ENCODE data around the gene BFSP1.

Gene BFSP1

DNA sequence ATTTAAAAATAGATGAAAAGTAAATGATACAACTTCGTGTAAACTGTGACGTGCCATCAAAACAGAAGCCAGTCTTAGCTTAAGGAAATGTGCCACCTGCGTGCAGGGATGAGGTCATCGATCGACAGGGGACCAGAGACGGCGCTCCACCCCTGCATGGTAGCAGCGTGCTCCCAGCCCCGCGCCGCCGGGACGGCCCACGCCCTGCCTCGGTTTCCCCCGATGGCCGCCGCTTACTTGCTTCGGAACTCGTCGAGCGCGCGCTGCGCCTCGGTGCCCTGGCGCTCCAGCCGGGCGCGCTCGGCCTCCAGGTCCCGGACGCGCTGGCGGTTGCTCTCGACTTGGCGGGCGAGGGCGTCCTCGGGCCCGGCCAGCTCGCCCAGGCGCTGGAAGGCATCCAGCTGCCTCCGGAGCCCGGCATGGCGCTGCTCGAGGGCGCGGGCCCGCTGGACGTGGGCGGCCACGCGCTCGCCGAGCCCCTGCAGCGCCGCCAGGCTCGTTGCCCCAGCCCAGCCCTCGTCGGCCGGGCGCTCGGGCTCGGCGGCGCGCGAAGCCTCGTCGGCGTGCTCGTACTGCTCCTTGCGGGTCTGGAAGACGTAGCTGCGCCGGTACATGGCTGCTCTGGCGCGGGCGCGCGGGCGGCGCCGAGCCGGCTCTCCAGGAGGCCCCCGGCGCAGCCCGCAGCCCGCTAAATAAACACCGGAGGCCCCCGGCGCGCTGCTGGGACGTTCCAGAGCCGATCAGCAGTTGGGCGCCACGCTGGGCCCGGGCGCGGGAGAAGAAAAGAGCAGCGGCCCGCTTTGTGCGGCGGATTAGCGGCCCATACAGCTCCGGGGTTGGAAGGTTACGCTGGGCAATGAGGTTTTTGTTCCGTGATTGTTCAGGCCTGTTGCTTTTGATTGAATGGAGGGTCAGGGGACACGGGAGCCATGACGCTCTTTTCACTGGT, at the start of gene BFSP1:
BFSP1 (minus strand) TSS at position 664 of the 949 bp plus-strand sequence; CDS start at position 614, 50 bp downstream.
- DNase-seq (ENCODE audit: low read depth in 4 of 4, low spot score in 1 of 4): peak in 3 of 4 experiments; percentile 11 to 33 (median 28)

DNA sequence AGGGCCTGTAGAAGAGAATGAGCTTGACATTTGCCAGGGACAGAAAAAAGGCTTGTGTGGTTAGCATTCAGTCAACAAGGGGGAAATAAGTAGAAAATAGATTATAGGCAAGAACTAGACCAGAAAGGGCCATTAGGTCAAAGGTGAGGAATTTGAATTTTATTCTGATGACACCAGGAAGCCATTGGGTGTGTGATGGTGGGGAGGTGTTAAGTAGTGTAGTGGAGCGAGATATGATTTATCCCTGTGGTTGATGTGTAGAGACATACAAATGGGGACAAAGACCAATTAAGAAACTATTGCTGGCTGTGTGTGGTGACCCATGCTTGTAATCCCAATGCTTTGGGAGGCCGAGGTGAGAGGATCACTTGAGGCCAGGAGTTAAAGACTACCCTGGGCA, 49.7 kb upstream of the BFSP1 start:
- no peak for DNase-seq (ENCODE audit: low read depth in 4 of 4, low spot score in 1 of 4)

DNA sequence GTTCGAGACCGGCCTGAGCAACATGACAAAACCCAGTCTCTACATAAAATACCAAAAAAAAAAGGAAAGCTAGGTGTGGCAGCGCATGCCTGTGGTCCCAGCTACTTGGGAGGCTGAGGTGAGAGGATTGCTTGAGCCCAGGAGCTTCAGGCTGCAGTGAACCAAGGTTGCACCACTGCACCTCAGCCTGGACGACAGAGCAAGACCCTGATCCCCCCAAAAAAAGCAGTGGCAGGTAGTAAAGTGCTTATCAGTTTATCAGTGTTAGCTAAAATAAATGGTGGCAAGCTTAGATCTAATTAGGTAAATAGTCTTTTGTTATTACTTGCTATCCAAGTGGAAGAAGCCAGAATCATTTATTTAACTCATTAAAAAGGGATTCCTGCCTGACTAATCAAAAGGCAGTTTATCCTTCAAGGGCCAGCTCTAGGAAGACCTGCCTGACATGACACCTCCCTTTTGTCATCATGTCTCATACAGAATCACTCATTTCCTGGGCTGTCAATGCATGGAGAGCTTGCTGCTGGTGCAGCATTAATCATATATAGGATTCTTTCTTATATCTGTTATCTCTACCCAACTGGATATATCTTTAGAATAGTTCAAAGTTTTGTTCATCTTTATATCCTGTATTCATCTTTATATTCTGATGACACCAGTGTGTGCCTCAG, 48.3 kb upstream of the BFSP1 start:
- no peak for DNase-seq (ENCODE audit: low read depth in 4 of 4, low spot score in 1 of 4)

DNA sequence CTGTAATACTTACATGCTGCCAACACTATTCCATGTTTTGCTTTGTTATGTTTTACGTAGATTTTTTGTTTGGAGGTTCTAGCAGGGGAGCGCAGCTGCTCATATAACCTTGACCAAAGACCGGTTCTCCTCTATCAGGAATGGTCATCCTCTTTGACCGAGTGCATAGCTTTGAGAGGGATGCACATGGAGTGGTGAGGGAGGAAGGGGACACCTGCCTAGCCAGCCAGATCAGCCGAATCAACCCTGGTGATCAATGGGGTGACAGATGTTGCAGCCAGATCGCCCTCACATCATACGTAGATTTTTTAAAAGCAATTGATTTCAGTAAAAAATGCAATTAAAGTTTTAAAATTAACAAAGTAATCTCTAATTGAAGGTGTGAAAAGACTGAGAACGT, 45.0 kb upstream of the BFSP1 start:
- DNase-seq (ENCODE audit: low read depth in 4 of 4, low spot score in 1 of 4): no peak

DNA sequence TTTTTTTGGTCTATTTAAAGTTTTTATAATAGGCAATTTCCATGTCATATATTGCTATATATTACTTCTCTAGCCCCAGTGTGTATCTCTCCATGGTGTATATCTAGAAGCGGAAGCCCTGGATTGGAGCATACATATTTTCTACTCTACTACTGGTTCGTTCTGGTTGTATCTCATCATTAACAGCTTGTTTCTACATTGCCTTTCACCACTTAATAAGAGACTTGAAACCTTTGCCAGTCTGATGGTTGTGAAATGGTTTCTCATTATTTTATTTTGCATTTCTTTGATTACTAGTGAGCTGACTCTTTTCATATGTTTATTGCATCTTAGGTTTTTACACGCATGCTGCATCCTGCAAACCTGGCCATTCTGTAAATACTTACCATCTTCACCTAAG, 42.3 kb upstream of the BFSP1 start:
- DNase-seq (ENCODE audit: low read depth in 4 of 4, low spot score in 1 of 4): no peak

DNA sequence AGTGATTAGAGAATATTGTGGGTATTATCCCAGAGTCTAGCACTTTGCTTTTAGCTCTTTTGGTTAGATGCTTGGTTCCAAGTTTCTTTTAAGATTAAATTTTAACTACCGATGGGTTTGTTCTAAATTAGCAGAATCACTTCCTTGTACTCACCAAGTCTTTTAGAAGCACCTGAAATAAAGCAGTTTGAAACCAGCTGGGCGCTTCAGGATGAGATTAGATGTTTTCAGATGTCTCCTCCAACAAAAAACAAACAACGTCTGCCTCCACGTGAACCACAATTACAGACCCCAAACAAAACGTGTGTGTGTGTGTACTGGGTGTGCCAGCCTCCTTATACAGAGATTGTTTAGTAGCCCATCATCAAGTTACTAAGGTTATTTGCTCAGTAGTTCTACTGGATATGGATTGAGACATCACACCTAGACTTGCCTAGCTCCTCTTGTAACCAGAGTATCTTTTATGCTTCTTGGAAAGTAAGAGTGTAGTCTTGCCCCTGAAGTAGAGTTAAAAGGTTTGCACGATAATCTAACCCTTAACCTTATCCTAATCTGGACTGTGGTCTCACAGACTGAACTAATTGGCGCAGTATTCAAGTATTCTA, 41.0 kb upstream of the BFSP1 start:
- DNase-seq (ENCODE audit: low read depth in 4 of 4, low spot score in 1 of 4): no peak

DNA sequence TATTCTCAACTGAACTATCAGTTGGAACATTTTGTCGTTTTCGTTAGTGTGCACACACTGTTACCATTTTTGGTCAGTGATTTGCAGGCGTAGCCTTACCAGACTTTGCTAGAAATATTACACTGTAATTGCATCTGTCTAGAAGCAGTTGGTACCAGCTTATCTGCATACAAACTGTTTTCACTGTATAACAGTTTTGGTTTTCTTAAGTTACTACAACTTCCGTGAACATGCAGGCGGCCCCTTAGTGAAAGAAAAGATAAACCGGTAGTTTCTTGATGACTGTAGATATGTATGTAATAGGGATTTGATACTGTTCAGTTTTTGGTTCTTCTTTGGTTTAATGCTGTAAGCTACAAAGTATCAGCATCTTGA, 40.0 kb upstream of the BFSP1 start:
- no peak for DNase-seq (ENCODE audit: low read depth in 4 of 4, low spot score in 1 of 4)

DNA sequence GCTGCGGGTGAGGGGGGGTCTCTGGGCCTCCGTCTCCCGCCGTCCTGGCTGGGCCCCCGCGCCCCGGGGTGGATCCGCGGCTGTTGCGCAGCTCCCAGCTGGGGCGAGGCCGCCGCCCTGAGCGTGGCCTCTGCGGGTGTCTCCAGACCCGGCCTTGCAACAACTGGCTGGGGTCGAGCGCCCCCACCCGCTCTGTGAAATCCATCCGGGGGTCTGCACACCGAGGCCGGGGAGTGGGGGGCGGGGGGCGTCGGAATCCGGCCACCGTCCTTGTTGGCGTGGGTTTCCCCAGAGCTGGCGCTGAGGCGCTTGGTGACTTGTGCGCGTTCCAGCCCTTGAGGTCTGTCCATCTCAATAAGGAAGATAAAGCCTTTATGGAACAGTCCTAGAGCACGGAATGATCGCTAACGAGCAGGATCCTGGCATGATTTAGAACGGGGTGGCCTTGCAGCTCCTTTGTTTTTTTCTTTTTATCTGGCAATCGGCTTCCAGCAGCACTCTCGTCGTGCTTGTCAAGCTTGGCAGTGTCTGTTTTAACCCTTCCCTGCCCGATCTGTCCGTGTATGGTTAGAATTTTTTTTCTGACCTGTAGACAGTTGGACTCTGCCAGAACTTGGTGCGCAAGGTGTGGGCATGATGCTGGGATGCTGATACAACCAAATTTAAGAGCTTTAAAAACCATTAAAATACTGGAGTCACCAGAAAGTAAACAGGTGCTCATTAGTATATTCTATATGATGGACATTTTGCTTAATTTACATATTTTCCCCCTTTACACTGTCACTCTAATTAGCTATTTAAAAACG, 39.4 kb upstream of the BFSP1 start:
- no peak for DNase-seq (ENCODE audit: low read depth in 4 of 4, low spot score in 1 of 4)

DNA sequence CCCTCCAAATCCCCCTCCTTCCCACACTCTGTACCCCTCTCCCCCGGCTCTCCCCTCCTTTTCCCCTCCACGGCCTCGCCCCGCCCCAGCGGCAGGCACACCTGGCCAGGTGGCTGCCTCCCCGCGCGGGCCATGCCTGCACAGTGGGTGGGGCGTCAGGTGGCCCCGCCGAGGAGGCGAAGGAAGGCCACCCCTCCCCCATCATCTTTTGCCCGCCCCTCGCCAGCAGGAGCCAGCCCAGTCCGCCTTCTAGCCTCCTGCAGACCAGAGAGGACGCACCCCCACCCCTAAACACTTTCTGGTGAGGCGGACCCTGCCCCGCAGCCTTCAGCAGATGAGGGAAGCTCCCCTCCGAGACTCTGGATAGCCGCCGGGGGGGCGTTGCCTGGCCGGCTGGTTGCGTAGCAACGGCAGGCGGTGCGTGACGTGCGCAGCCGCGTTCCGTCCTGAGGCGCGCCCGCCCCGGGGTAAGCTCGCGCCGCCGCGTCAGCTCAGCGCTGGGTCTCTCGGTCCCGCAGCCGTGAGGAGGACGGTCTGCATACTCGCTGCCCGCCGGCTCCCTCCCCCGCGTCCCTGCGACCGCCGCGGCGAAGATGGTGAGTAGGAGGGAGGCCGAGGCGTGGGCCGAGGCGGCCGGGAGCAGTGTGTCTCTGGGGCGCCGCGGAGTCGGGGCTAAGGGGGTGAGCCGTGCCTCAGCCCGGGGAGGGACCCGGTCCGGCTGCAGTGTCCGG, 38.6 kb upstream of the BFSP1 start, which contains the start of gene DSTN:
DSTN (plus strand) TSS at position 460 of the 731 bp plus-strand sequence; CDS start at position 594, 134 bp downstream.
- DNase-seq (ENCODE audit: low read depth in 4 of 4, low spot score in 1 of 4): peak; percentile 65 to 84 (median 72)

DNA sequence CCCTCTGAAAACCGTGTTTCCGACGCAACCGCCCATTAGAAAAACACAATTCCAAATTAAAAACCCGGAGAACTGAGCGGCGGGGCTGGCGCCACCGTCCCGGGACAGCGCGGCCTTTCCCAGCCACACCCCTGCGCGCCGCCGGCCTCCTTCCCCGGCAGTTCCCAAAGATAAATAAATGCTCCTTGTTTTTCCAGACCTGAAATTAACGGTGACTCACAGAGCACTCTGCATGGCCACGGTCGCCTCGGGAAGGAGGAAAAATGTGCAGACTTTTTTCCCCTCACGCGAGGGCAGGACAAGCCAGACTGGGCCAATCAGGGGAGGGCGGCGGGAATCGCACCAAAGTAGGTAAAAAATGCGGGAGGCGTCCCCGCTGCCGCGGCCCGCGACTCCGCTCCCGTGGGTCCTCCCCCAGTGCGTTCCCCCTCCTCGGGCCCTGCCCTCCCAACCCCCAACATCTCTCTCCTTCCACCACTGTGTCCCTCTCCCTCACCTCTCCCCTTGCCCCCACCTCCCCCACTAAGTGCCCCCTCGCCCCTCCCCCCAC, 37.9 kb upstream of the BFSP1 start:
- DNase-seq (ENCODE audit: low read depth in 4 of 4, low spot score in 1 of 4): no peak

DNA sequence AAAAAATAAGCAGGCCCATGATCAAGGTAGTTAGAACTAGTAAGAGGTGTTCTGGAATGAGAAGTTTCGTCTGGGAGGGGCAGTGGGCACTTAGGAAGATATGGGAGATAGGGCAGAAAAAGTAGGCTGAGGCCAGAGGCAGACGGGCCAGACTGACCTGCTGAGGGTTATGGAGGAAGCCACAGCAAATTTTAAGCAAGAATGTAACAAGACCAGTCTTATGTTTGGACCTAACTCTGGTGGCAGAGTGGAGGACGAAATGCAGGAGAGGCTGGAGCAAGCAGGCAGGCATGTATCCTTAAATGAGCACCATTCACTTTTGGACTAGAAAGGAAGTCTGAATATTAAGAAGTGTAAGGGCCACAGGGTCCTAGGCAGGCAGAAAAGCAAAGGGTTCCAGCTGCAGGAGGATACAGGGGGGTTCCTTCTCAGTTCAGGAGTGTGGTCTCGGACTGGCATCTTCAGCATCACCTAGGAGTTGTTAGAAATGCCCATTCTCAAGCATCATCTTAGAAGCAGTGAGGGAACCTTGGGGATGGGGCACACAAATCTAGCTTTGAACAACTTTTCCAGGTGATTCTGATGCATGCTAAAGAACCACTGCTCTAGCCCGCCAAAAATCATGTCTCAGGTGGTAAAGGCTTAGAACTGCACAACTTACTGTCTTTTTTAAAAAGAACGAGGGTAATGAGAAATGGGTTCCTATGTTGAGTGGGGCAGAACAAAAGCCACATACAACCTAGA, 37.0 kb upstream of the BFSP1 start:
- no peak for DNase-seq (ENCODE audit: low read depth in 4 of 4, low spot score in 1 of 4)

DNA sequence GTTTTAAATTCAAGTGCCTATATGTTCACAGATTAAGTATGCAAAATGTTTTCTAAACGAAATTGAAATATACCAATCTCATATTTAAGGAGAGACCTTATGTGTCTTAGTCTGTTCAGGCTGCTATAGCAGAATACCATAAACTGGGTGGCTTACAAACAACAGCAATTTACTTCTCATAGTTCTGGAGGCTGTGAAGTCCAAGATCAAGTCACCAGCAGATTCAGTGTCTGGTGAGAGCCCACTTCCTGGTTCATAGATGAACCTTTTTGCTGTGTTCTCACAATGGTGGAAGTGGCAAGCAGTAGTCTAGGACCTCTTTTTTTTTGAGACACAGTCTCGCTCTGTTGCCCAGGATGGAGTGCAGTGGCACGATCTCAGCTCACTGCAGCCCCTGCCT, 35.2 kb upstream of the BFSP1 start:
- DNase-seq (ENCODE audit: low read depth in 4 of 4, low spot score in 1 of 4): no peak

DNA sequence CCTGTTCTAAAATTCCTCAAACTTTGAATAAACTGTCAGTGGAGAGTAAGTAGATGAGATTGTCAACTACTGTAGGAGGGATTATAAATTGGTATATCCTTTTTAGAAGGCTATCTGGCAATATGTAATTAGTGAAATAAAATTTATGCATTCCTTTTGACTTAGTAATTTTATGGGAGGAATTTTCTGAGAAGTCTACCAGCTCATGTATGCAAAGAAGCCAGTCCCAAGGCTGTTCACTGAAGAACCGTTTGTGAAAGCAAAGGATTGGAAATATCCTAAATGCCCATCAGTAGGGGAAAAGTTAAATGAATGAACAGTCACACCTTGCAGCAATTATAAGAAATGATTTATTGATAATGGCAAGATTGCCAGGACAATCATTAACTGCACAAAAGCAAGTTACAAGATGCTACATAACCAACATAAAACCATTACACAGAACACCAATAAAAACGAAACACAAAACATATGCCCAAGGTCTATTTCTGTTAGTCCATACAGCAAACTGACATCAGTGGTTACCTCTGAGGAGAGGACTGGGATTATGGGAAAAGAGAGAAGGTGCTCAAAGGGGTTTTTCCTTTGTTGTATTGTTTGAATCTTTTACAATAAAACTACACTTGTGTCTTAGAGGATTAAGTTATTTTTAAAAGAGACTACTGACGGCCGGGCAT, 34.1 kb upstream of the BFSP1 start:
- no peak for DNase-seq (ENCODE audit: low read depth in 4 of 4, low spot score in 1 of 4)

DNA sequence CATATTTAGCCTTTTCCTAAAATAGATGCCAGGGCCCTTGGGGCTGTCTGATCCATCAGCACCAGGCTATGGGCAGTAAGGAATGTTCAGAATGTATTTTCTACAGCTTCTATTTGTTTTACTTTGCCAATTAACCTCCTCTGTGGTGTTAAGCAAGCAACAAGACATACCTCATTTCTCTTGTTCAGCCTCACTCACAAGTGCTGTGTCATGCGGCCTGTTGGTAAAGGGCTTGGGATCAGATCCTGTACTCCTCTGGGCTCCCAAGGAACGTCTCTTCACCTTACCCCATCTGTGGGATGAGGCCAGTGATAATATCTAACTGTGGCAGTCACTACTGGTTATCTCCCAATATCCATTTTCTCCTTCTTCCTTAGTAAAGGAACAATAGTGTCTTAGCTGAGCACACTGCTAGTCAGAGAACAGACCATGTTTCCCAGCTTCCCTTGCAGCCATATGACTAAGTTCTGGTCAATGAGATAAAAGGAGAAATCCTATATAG, 31.7 kb upstream of the BFSP1 start:
- no peak for DNase-seq (ENCODE audit: low read depth in 4 of 4, low spot score in 1 of 4)

DNA sequence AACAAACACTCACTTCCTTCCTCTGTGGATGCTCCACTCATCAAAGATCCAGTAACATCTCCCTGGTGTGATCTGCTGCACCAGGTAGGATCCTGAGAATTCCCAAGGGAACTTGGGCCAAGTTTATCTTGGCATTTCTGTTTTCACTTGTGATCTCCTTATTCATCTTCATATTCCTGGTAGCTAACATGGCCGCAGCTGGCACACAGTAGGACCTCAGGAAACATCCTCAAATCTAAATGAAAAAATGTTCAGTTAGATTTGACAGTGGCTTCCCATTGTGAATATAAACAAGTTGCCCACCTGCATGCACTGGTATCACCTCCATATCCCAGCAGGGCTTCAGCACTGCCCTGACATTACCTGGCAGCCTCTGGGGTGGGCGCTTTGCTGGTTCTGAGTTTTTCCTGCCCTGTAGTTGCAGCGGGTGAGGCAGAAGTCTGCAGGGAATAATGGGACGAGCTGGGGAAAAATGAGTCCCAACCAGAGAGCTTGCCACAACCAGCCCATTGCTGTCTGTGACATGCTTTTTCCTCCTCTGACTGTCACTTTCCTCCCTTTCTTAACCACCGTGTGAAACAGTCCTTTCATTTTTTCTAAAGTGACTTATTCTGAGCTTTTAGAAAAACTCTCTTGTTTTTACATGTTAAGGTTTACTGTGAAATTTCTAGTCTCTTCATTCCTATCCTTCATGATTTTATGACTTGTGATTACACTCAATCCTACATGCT, 29.3 kb upstream of the BFSP1 start:
- no peak for DNase-seq (ENCODE audit: low read depth in 4 of 4, low spot score in 1 of 4)

DNA sequence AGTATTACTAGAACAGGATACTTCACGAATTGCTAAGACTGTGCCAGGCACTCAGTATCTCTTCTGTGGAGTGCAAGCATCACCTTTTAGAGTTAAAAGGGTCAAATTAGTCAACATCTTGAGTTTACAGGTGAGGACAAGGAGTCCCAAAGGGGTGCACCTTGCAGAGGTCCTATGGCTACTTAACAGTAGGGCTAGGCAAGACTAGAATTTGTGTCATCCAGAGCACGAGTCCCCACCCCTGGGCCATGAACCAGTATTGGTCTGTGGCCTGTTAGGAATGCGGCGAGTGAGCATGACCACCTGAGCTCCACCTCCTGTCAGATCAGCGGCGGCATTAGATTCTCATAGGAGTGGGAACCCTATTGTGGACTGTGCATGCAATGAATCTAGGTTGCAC, 28.2 kb upstream of the BFSP1 start:
- DNase-seq (ENCODE audit: low read depth in 4 of 4, low spot score in 1 of 4): no peak

DNA sequence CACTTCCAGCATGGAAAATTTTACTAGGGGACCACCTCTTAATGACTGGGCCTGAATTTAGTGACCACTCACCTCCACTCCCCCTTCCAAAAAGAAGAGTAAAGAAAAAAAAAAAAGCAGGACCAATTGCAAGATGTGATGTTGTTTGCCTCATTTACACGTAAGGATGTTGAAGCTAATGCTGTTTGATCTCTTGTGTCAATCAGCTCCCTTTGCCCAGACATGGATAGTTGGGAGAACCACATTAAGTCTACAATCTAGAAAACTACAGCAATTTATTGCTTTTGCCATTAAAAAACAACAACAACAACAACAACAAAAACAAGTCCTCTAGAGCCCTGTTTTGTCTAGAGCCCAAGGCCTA, 27.7 kb upstream of the BFSP1 start:
- no peak for DNase-seq (ENCODE audit: low read depth in 4 of 4, low spot score in 1 of 4)
